ENCODE measurements around the gene CCDC27. TPM values are rescaled to one million over a fixed set of nuclear protein-coding genes. Genes with fewer than 3 reads are reported as not detected.

The CCDC27 gene
- total RNA-seq, 1 experiment from 2014 or later: not detected

DNA sequence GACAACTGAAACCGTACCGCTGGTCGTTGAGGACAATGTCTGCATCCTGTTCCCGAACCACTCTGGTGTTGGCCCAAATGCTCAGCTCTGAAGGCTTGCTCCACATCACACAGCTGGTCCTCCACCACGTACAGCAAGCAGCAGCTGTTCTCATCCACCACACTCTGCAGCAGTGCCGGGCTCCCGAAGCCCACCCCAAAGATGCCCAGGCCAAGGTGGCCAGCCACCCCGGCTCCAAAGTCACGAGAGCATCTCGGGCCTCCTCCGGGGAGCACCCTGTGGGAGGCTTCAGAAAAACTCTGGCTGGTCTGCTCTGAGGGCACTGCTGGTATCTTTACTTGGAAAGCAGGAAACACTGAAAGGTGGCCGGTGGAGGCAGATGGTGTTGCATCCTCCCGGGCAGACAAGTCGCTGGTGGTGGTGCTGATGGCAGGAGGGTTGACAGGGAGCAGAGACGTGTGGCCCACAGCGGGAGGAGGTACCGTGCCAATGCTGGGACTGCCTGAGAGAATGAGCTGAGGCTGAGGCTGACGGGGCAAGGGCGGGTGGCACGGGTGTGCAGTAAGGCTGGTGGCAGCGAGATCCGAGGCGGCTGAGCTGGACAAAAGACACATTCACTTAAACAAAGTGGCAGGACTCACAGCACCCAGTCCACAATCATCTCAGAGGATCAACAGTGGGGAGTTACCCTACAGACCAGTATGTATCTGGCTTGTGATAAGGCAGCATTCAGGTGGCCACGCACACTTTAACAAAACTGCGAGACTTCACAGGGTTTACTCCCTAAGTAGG is 6.5 kb upstream of the CCDC27 start:
- no peak overlapping the region for H3K4me3 ChIP-seq (replicated peaks in 1 of 2; ENCODE audit: low read depth in 1 of 2, low read length in 2 of 2)
- no peaks in the 10 kb centered on the region for H3K9me2 ChIP-seq (ENCODE audit: insufficient read depth)
- DNase-seq (ENCODE audit: low read depth, low spot score) (no peak), ATAC-seq (no peak)
- ChIA-PET RAD21 (ENCODE audit: low non-redundant PET in 1 of 2, low total read pairs in 2 of 2, uncharacterized antibody in 2 of 2, unreplicated experiment in 2 of 2) (no interaction called here), CTCF (no interaction called here), POLR2A (interaction anchor here (0.5 kb wide), 1 partner anchor 19 kb away, joined by 3 read pairs; no protein-coding TSS in a partner anchor)
- no peaks in the 10 kb centered on the region for H4K20me1 ChIP-seq (ENCODE audit: insufficient read depth)
- H3K79me2 ChIP-seq (ENCODE audit: insufficient read depth, low read length): no peaks in the 10 kb centered on the region
- BruUV-seq (replicated peaks): no TSS peak
- intact Hi-C loops (cut with micrococcal nuclease): no loop called here
- H3K36me3 ChIP-seq (ENCODE audit: control insufficient read depth in 1 of 2, insufficient read depth in 2 of 2, low read length in 2 of 2): no peaks in the 10 kb centered on the region
- H3K4me2 ChIP-seq (ENCODE audit: low read length): no peak overlapping the region
- no peak overlapping the region for H3K9ac ChIP-seq (ENCODE audit: low read length)
- no peak overlapping the region for H2AFZ ChIP-seq (ENCODE audit: low read depth, low read length, poor library complexity, severe bottlenecking)
- peaks cover 5% of the 10 kb centered on the region for H3K27me3 ChIP-seq (ENCODE audit: insufficient read depth, low read length)
- TF ChIP-seq TCF7L2 (IDR thresholded peaks at IDR 0.05; ENCODE audit: borderline replicate concordance, extremely low read depth, insufficient read depth, insufficient read length): no peak
- TF ChIP-seq YY1 (IDR thresholded peaks at IDR 0.05; ENCODE audit: extremely low read depth, insufficient replicate concordance, low read depth, low read length): no peak
- TF ChIP-seq, protein P1, sequence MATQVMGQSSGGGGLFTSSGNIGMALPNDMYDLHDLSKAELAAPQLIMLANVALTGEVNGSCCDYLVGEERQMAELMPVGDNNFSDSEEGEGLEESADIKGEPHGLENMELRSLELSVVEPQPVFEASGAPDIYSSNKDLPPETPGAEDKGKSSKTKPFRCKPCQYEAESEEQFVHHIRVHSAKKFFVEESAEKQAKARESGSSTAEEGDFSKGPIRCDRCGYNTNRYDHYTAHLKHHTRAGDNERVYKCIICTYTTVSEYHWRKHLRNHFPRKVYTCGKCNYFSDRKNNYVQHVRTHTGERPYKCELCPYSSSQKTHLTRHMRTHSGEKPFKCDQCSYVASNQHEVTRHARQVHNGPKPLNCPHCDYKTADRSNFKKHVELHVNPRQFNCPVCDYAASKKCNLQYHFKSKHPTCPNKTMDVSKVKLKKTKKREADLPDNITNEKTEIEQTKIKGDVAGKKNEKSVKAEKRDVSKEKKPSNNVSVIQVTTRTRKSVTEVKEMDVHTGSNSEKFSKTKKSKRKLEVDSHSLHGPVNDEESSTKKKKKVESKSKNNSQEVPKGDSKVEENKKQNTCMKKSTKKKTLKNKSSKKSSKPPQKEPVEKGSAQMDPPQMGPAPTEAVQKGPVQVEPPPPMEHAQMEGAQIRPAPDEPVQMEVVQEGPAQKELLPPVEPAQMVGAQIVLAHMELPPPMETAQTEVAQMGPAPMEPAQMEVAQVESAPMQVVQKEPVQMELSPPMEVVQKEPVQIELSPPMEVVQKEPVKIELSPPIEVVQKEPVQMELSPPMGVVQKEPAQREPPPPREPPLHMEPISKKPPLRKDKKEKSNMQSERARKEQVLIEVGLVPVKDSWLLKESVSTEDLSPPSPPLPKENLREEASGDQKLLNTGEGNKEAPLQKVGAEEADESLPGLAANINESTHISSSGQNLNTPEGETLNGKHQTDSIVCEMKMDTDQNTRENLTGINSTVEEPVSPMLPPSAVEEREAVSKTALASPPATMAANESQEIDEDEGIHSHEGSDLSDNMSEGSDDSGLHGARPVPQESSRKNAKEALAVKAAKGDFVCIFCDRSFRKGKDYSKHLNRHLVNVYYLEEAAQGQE (IDR thresholded peaks at IDR 0.05; ENCODE audit: low read depth): no peak
- TF ChIP-seq ELF1 (IDR thresholded peaks at IDR 0.05; ENCODE audit: borderline replicate concordance, low read depth): no peak
- TF ChIP-seq CEBPB (IDR thresholded peaks at IDR 0.05; ENCODE audit: low read depth): no peak
- H3K4me1 ChIP-seq (ENCODE audit: control insufficient read depth in 1 of 2, insufficient read depth in 2 of 2, low read length in 2 of 2): no peaks in the 10 kb centered on the region
- H3K27ac ChIP-seq (ENCODE audit: low read depth, low read length): no peak overlapping the region
- H3K9me3 ChIP-seq (ENCODE audit: control insufficient read depth in 1 of 2, insufficient read depth in 1 of 2, low read depth in 1 of 2, low read length in 2 of 2): no peaks in the 10 kb centered on the region

Measured in HCT116 (cell line).